PC-3 (cell line): Measurements from ENCODE around the gene MAML2. TPM values are rescaled to one million over a fixed set of nuclear protein-coding genes. Genes with fewer than 3 reads are reported as not detected.

Experiments used
- ATAC-seq: fragments of 200-7000 bp; cut with Tn5 transposase; 2 replicates; pipeline ENCODE4 v1.9.1; 2020; ENCODE audit warnings: mild to moderate bottlenecking, moderate library complexity
- BruUV-seq: library from RNA; stranded (reverse); fragments of 400-500 nt; replicated peaks from 2 replicates; lab custom pipeline; 2021; lab: Mats Ljungman, UMichigan
- CTCF ChIA-PET: fragments of 300-600 bp; sonication (Branson Sonifier 250); formaldehyde crosslinking; loops from one replicate; lab custom pipeline; 2022; ENCODE audit warnings: antibody characterized with exemption; lab: Charles Lee
- POLR2A ChIA-PET: fragments of 300-600 bp; sonication (Branson Sonifier 250); formaldehyde crosslinking; loops from one replicate; lab custom pipeline; 2022; ENCODE audit warnings: antibody characterized with exemption; ENCODE audit not compliant: unreplicated experiment; lab: Charles Lee
- DNase-seq: peaks from one replicate; pipeline ENCODE4 v3.0.0-alpha.2; 2015
- H2AFZ ChIP-seq: fragments of 300-600 bp; sonication (generic); 2 replicates; pipeline ENCODE4 v1.6.0; 2016; ENCODE audit warnings: antibody characterized with exemption, low read length
- H3F3A ChIP-seq: fragments of 300-600 bp; sonication (generic); one replicate; pipeline ENCODE4 v1.6.0; 2017; ENCODE audit warnings: antibody characterized with exemption, low read length, control low read depth, mild to moderate bottlenecking; ENCODE audit not compliant: unreplicated experiment
- H3K27ac ChIP-seq: fragments of 300-600 bp; sonication (generic); 2 replicates; pipeline ENCODE4 v1.5.1; 2016; ENCODE audit warnings: mild to moderate bottlenecking, low read length
- H3K27me3 ChIP-seq: fragments of 300-600 bp; sonication (generic); 2 replicates; pipeline ENCODE4 v1.6.1; 2016; ENCODE audit warnings: low read length, mixed read lengths
- H3K36me3 ChIP-seq: fragments of 300-600 bp; sonication (generic); 2 replicates; pipeline ENCODE4 v1.6.1; 2016; ENCODE audit warnings: low read depth, mixed run types, low read length, mixed read lengths
- H3K4me1 ChIP-seq: fragments of 300-600 bp; sonication (generic); 2 replicates; pipeline ENCODE4 v1.5.1; 2016; ENCODE audit warnings: low read length; ENCODE audit not compliant: insufficient read depth
- H3K4me2 ChIP-seq: fragments of 300-600 bp; sonication (generic); 2 replicates; pipeline ENCODE4 v1.6.0; 2016; ENCODE audit warnings: low read length
- H3K4me3 ChIP-seq: fragments of 300-600 bp; sonication (generic); 2 replicates; pipeline ENCODE4 v1.5.1; 2016; ENCODE audit warnings: mild to moderate bottlenecking, low read length, mixed read lengths
- H3K79me2 ChIP-seq: fragments of 300-600 bp; sonication (generic); 2 replicates; pipeline ENCODE4 v1.6.1; 2017; ENCODE audit warnings: low read length, mixed read lengths
- H3K9ac ChIP-seq: fragments of 300-600 bp; sonication (generic); 2 replicates; pipeline ENCODE4 v1.6.0; 2016; ENCODE audit warnings: mild to moderate bottlenecking, low read length
- H3K9me2 ChIP-seq: fragments of 300-600 bp; sonication (generic); replicated peaks from 2 replicates; pipeline ENCODE4 v1.6.1; 2016; ENCODE audit warnings: mixed run types, low read length, mixed read lengths
- H3K9me3 ChIP-seq: fragments of 300-600 bp; sonication (generic); 2 replicates; pipeline ENCODE4 v1.6.1; 2016; ENCODE audit warnings: low read length, mixed read lengths
- H4K20me1 ChIP-seq: fragments of 300-600 bp; sonication (generic); 2 replicates; pipeline ENCODE4 v1.6.1; 2016; ENCODE audit warnings: low read length, mixed read lengths
- EZH2 ChIP-seq: fragments of 300-600 bp; sonication (generic); IDR thresholded peaks from one replicate; pipeline ENCODE4 v1.6.1; 2017; ENCODE audit warnings: antibody characterized with exemption, mild to moderate bottlenecking, low read length; ENCODE audit not compliant: unreplicated experiment
- EZH2phosphoT487 ChIP-seq: fragments of 300-600 bp; sonication (generic); IDR thresholded peaks from 2 replicates; pipeline ENCODE4 v1.6.1; 2018; ENCODE audit warnings: mild to moderate bottlenecking, antibody characterized with exemption, low read length, borderline replicate concordance
- intact Hi-C: fragments of 100-400 bp; cut with micrococcal nuclease; formaldehyde crosslinking; loops from 2 replicates; pipeline ENCODE4 v1.9.0; 2023
- total RNA-seq: library from RNA; depleted of rRNA; stranded (reverse); fragments of >200 nt; gene quantifications from 2 replicates; pipeline ENCODE4 v1.2.3, GENCODE V29; 2014
- TF ChIP-seq, protein P1 (sequence below): fragments of 300-600 bp; sonication (generic); conservative IDR thresholded peaks from 2 replicates; pipeline ENCODE4 v1.5.1; 2017; ENCODE audit warnings: antibody characterized with exemption, low read depth, mild to moderate bottlenecking, low read length

The MAML2 gene
- total RNA-seq, 1 experiment from 2014 or later: 10.9 TPM

DNA sequence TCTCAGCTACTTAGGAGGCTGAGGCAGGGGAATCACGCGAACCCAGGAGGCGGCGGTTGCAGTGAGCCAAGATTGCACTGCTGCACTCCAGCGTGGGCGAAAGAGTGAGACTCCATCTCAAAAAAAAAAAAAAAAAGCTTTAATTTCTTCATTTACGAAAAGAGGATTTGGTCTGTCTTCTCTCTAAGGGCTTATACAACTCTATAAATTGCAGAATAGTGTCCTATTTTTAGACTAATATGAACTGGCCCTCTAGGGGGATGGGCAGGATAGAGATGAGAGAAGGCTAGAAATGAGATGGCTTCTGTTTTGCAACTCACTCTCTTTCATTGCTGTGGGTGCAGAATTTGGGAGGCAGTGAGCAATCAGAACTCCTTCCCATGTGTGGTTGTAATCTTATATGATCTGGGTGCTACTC lies 11.3 kb downstream of the MAML2 start:
- intact Hi-C loops: no loop called here
- Histone ChIP-seq H3K4me1 (peaks cover 25% of the 10 kb centered on the region), H3K9me2 (0 out of 2 replicates have a peak, but pooled peaks cover 3% of the 10 kb centered on the region), H3K27ac (no peak overlapping the region), H3K36me3 (peaks cover 5% of the 10 kb centered on the region; the same call in 1 of the 2 replicates), H3K4me2 (no peak overlapping the region), H3F3A (no peaks in the 10 kb centered on the region), H3K79me2 (peaks cover 50% of the 10 kb centered on the region), H3K27me3 (no peaks in the 10 kb centered on the region), H4K20me1 (no peaks in the 10 kb centered on the region), H3K4me3 (no peak overlapping the region), H2AFZ (no peak overlapping the region), H3K9me3 (no peaks in the 10 kb centered on the region), H3K9ac (no peak overlapping the region)
- DNase-seq (no peak), ATAC-seq (no peak)
- BruUV-seq: no TSS peak
- ChIA-PET POLR2A (no interaction called here), CTCF (interaction anchor here (0.5 kb wide), 1 partner anchor 11 kb away, joined by 4 read pairs; the partner anchor contains the start of gene MAML2)
- TF ChIP-seq, protein P1, sequence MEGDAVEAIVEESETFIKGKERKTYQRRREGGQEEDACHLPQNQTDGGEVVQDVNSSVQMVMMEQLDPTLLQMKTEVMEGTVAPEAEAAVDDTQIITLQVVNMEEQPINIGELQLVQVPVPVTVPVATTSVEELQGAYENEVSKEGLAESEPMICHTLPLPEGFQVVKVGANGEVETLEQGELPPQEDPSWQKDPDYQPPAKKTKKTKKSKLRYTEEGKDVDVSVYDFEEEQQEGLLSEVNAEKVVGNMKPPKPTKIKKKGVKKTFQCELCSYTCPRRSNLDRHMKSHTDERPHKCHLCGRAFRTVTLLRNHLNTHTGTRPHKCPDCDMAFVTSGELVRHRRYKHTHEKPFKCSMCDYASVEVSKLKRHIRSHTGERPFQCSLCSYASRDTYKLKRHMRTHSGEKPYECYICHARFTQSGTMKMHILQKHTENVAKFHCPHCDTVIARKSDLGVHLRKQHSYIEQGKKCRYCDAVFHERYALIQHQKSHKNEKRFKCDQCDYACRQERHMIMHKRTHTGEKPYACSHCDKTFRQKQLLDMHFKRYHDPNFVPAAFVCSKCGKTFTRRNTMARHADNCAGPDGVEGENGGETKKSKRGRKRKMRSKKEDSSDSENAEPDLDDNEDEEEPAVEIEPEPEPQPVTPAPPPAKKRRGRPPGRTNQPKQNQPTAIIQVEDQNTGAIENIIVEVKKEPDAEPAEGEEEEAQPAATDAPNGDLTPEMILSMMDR: no peak
- TF ChIP-seq EZH2: no peak
- TF ChIP-seq EZH2phosphoT487: no peak

DNA sequence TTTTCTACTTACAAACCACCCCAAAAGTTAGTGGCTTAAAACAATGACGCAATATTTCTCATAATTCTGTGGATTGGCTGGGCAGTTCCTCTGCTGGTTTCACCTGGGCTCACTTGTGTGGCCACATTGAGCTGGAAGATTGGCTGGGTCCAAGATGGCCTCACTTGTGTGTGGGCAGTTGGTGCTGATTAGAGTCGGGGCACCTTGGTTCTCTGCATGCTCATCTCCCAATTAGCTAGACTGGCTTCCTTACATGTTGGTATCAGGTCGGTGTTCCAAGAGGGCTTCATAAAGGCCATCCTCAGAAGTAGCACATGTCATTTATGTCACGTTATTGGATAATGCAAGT lies 12.5 kb downstream of the MAML2 start:
- Histone ChIP-seq H3K27ac (no peak overlapping the region), H3K4me2 (no peak overlapping the region), H3K9me3 (no peaks in the 10 kb centered on the region), H3K9ac (no peak overlapping the region), H3K27me3 (no peaks in the 10 kb centered on the region), H3K4me1 (peaks cover 29% of the 10 kb centered on the region), H3K36me3 (peaks cover 4% of the 10 kb centered on the region; the same call in 1 of the 2 replicates), H3K9me2 (0 out of 2 replicates have a peak, but pooled peaks cover 3% of the 10 kb centered on the region), H3K4me3 (no peak overlapping the region), H2AFZ (no peak overlapping the region), H3F3A (no peaks in the 10 kb centered on the region), H4K20me1 (no peaks in the 10 kb centered on the region), H3K79me2 (peaks cover 39% of the 10 kb centered on the region; the same call in 1 of the 2 replicates)
- DNase-seq (no peak), ATAC-seq (no peak)
- ChIA-PET POLR2A (no interaction called here), CTCF (no interaction called here)
- intact Hi-C loops: no loop called here
- BruUV-seq: no TSS peak
- TF ChIP-seq EZH2phosphoT487 (no peak), EZH2 (no peak)
- TF ChIP-seq, protein P1: no peak

DNA sequence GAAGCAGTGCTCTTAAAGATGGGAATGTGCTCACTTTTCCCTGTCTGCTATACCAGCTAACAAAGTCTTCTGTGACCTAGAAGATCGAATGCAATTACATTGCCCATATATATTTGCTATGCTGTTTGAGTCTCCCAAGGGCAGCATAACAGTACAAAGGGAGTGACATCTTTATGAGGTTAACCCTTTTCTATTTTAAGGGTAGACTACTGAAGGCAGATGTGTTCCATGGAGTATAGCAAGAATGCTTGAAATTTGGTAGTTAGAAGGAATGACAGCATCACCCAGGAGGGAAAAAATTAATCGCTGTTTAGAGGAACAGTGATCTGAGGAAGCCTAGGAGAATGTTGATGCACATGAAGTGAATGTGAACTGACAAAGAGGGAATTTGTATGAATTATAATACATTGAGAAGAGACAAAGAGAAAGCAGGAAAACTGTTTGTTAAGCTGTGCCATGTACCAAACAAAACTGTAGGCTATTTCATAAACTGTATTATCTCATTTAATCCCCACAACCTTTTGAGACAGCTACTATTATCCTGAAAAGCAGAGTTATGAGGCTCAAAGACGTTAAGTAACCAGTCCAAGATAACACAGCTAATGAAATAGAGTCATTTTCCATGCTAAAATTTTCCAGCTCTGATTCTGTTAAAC lies 13.0 kb downstream of the MAML2 start:
- Histone ChIP-seq H3K79me2 (peaks cover 39% of the 10 kb centered on the region; the same call in 1 of the 2 replicates), H3K9me3 (no peaks in the 10 kb centered on the region), H3K4me2 (peak overlapping the region; percentile 39), H3K9me2 (0 out of 2 replicates have a peak, but pooled peaks cover 3% of the 10 kb centered on the region), H2AFZ (no peak overlapping the region), H3K27ac (peak overlapping the region; percentile 43; the same call in 1 of the 2 replicates), H4K20me1 (no peaks in the 10 kb centered on the region), H3K36me3 (no peaks in the 10 kb centered on the region), H3K9ac (no peak overlapping the region), H3K4me3 (no peak overlapping the region), H3K27me3 (no peaks in the 10 kb centered on the region), H3K4me1 (peaks cover 34% of the 10 kb centered on the region), H3F3A (no peaks in the 10 kb centered on the region)
- ChIA-PET POLR2A (no interaction called here), CTCF (no interaction called here)
- TF ChIP-seq, protein P1: no peak
- TF ChIP-seq EZH2phosphoT487 (no peak), EZH2 (no peak)
- no peak for DNase-seq
- intact Hi-C loops: no loop called here
- no TSS peak for BruUV-seq
- ATAC-seq: peak; percentile 5; the same call in 1 of the 2 replicates
